Amygdala (tissue), 56 donors: ENCODE data around the gene USP20.

ENCODE experiments used
- DNase-seq, 56 donors: peaks; one replicate each; lab custom pipeline; 2025; lab: John Stamatoyannopoulos, UW

Gene USP20

DNA sequence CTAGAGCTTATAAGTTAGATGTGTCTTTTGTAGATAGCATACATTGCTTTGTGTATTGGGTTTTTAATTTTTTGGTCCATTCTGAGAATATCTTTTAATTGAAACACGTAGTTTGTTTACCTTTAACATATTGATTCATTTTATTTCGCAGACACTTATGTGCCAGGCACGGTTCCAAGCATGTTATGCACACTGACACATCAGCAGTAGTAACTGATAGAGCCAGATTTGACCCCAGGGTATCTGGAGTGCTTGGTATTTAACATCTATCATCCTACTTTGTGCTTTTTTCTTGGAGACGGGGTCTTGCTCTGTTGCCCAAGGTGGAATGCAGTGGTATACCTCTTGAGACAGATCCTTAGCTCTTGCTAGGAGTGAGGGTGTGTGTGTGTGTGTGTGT is 71.9 kb downstream of the USP20 start:
- DNase-seq: no peak

GRCh38 chr9:129908906-129909305 is 73.6 kb downstream of the USP20 start:
- no peak for DNase-seq

DNA sequence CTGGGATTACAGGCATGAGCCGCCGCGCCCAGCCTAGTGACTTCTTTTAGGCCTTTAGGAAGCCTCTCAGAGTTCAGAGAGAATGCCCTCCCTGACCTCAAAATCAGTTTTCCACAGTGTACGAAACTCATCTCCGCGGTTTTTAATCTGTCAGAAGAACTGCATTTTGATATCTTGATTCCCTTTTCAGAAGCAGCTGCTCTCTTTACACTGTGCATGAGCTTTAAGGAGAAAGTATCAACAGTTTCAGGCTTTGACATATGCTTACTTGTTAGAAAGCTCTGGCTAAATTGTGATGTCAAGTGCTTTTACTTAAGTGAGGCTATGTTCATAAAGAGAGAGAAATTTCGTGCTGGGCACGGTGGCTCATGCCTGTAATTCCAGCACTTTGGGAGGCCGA is 74.6 kb downstream of the USP20 start:
- DNase-seq: no peak

GRCh38 chr9:129910628-129911567 is 75.6 kb downstream of the USP20 start:
- no peak for DNase-seq

DNA sequence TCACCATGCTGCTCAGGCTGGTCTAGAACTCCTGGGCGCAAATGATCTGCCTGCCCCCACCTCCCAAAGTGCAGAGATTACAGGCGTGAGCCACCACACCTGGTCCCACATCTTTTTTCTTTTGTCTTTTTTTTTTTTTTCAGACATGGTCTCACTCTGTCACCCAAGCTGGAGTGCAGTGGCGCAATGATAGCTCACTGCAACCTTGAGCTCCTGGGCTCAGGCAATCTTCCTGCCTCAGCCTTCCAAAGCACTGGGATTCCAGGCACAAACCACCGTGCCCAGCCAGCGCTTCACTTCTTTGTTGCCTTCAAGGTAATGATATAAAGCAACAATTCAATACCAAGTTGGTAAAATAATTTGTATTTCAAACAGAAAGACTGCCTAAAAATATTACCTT is 78.8 kb downstream of the USP20 start:
- DNase-seq: no peak

DNA sequence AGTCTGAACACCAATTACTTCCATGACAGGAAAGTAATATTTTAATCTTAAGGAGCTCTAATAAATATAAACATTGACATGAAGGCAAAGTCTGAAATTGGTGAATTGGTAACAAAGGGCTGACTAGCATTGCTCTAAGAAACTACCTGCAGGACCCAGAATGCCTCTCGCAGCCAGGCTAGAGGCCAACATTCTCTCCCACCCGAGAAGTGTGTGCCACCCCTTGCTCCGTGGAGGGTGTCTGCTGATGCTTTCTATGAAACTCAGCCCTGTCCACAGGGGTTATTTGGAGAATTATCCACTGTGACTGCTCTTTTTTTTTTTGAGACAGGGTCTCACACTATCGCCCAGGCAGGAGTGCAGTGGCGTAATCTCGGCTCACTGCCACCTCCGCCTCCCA is 81.4 kb downstream of the USP20 start:
- DNase-seq: no peak

GRCh38 chr9:129918296-129918950 is 83.2 kb downstream of the USP20 start:
- DNase-seq: no peak

GRCh38 chr9:129919277-129919676 is 84.0 kb downstream of the USP20 start:
- DNase-seq: no peak

DNA sequence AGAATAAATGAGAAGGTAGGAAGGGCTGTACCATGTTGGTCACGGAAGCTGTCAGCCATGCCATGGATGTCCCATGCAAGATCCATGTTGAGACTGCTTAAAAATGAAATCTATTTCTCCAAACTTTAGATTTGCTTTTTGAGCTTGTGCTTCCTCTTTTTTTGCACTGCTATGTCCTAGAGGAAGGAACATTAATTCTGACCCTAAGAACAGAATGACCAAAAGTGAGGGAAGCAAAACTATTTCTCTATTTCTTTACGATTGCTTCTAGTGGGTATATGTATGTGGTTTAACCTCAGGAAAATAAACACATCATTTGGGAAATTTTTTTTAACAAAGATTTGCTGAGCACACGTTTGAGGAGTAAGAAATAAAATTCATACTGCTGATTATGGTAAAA is 84.6 kb downstream of the USP20 start:
- no peak for DNase-seq

DNA sequence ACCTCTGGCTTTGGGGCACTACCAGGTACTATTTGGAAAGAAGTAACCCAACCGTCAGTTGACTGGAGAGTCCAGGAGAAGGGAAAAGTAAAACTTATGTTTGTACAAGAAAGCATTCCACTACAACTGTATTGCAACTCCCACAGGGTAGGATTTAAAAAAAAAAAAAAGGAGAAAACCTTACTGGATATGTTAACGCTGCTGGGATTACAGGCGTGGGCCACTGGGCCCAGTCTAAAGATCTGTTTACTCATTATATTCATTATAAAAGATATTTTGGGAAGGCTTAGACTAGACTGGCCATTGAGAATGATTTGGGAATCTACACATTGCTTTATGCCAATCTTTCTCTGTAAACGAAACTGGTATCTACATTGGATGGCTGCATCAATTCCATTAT is 86.6 kb downstream of the USP20 start:
- DNase-seq: no peak

- DNase-seq: peak in 1 of 56 donors; percentile 4
Measured at GRCh38 chr9:129923589-129923988, 88.3 kb downstream of the USP20 start.

GRCh38 chr9:129929496-129930125 is 94.4 kb downstream of the USP20 start:
- no peak for DNase-seq

- DNase-seq: no peak
Measured at GRCh38 chr9:129930743-129931142, 95.5 kb downstream of the USP20 start.
